CD14-positive monocyte (primary cell): Measurements from ENCODE around the gene ALKBH8. TPM values are rescaled to one million over a fixed set of nuclear protein-coding genes. Genes with fewer than 3 reads are reported as not detected.

ENCODE experiments used
- DNase-seq, 3 donors: peaks; one replicate each; pipeline ENCODE4 v3.0.0-alpha.2; 2011 to 2022
- H2AFZ ChIP-seq: 2 replicates; pipeline ENCODE4 v1.6.0; 2012; ENCODE audit warnings: mild to moderate bottlenecking, low read depth, low read length, inconsistent platforms; ENCODE audit not compliant: insufficient read depth, poor library complexity, severe bottlenecking
- H3K27ac ChIP-seq, 2 donors: 1 replicate in 1 of 2; 2 replicates in 1 of 2; pipeline ENCODE4 v1.5.1; 2012 to 2013; ENCODE audit warnings: low read length in 2 of 2, control low read depth in 1 of 2, inconsistent platforms in 1 of 2, low read depth in 1 of 2, mild to moderate bottlenecking in 1 of 2
- H3K27me3 ChIP-seq, 2 donors: one replicate each; pipeline versions ENCODE4 v1.6.0 to v1.6.1; 2011 to 2013; ENCODE audit warnings: low read length in 2 of 2; ENCODE audit not compliant: control insufficient read depth in 2 of 2, insufficient read depth in 2 of 2
- H3K36me3 ChIP-seq, 2 donors: replicated peaks in 1 of 2; 1 replicate in 1 of 2; 2 replicates in 1 of 2; pipeline versions ENCODE4 v1.5.1 to v1.6.1; 2012 to 2013; ENCODE audit warnings: low read length in 2 of 2, control low read depth in 1 of 2, inconsistent platforms in 1 of 2, mild to moderate bottlenecking in 1 of 2; ENCODE audit not compliant: insufficient read depth in 2 of 2, control insufficient read depth in 1 of 2
- H3K4me1 ChIP-seq, 2 donors: 1 replicate in 1 of 2; 2 replicates in 1 of 2; pipeline versions ENCODE4 v1.5.1 to v1.6.1; 2012 to 2013; ENCODE audit warnings: low read length in 2 of 2, control low read depth in 1 of 2, inconsistent platforms in 1 of 2, mild to moderate bottlenecking in 1 of 2, moderate library complexity in 1 of 2; ENCODE audit not compliant: insufficient read depth in 2 of 2, control insufficient read depth in 1 of 2
- H3K4me2 ChIP-seq: replicated peaks from 2 replicates; pipeline ENCODE3; 2012; ENCODE audit warnings: low read length, moderate library complexity, mild to moderate bottlenecking; ENCODE audit not compliant: poor library complexity, severe bottlenecking; ENCODE audit errors: extremely low read depth
- H3K4me3 ChIP-seq, 3 experiments: fragments of 200-600 bp in 1 of 3; sonication (generic) in 1 of 3; replicated peaks in 1 of 3; 1 replicate in 2 of 3; 2 replicates in 1 of 3; pipeline ENCODE4 v1.5.1; 2011 to 2013; ENCODE audit warnings: low read length in 3 of 3, mild to moderate bottlenecking in 3 of 3, control low read depth in 2 of 3, low read depth in 2 of 3, inconsistent platforms in 1 of 3, moderate library complexity in 1 of 3
- H3K79me2 ChIP-seq: 2 replicates; pipeline ENCODE4 v1.6.0; 2012; ENCODE audit warnings: mild to moderate bottlenecking, control low read depth, inconsistent platforms, low read length, moderate library complexity; ENCODE audit not compliant: insufficient read depth
- H3K9ac ChIP-seq: 2 replicates; pipeline ENCODE4 v1.6.0; 2017; ENCODE audit warnings: low read length, mild to moderate bottlenecking; ENCODE audit not compliant: insufficient read depth, poor library complexity, severe bottlenecking
- H3K9me3 ChIP-seq, 2 donors: replicated peaks in 1 of 2; 1 replicate in 1 of 2; 2 replicates in 1 of 2; pipeline versions ENCODE4 v1.5.1 to v1.6.1; 2012 to 2013; ENCODE audit warnings: low read length in 2 of 2, control low read depth in 1 of 2; ENCODE audit not compliant: control insufficient read depth in 1 of 2, insufficient read depth in 1 of 2
- H4K20me1 ChIP-seq: 2 replicates; pipeline ENCODE4 v1.6.0; 2012; ENCODE audit warnings: mild to moderate bottlenecking, low read length, control low read depth, moderate library complexity; ENCODE audit not compliant: insufficient read depth
- H3K27ac Mint-ChIP-seq, 7 donors: one replicate each; pipeline ENCODE4 v1.8.0; 2020; ENCODE audit warnings: mild to moderate bottlenecking in 7 of 7, mixed read lengths in 7 of 7, moderate library complexity in 6 of 7, inconsistent platforms in 2 of 7
- H3K27me3 Mint-ChIP-seq, 3 donors: one replicate each; pipeline ENCODE4 v1.8.0; 2021 to 2022; ENCODE audit warnings: low read depth in 3 of 3, mild to moderate bottlenecking in 3 of 3, mixed read lengths in 3 of 3, moderate library complexity in 3 of 3, inconsistent platforms in 1 of 3
- H3K36me3 Mint-ChIP-seq, 2 donors: one replicate each; pipeline ENCODE4 v1.8.0; 2020; ENCODE audit warnings: mixed read lengths in 2 of 2, inconsistent platforms in 1 of 2, mild to moderate bottlenecking in 1 of 2
- H3K4me1 Mint-ChIP-seq: one replicate; pipeline ENCODE4 v1.8.0; 2020; ENCODE audit warnings: mild to moderate bottlenecking, mixed read lengths
- H3K4me3 Mint-ChIP-seq, 2 donors: one replicate each; pipeline ENCODE4 v1.8.0; 2020; ENCODE audit warnings: mild to moderate bottlenecking in 2 of 2, mixed read lengths in 2 of 2, moderate library complexity in 1 of 2
- H3K9me3 Mint-ChIP-seq, 7 donors: one replicate each; pipeline ENCODE4 v1.8.0; 2020 to 2022; ENCODE audit warnings: mixed read lengths in 7 of 7, mild to moderate bottlenecking in 6 of 7, moderate library complexity in 6 of 7, inconsistent platforms in 2 of 7
- WGBS: methylation state at CpG from one replicate; pipeline ENCODE4 v1.1.5; 2013; ENCODE audit warnings: missing lambda C conversion rate; ENCODE audit not compliant: insufficient coverage; 5-methylcytosine and 5-hydroxymethylcytosine counted together
- intact Hi-C, 2 donors: fragments of 100-400 bp; cut with micrococcal nuclease; formaldehyde crosslinking; loops; one replicate each; pipeline versions ENCODE4 v1.15.0 to v1.15.1; 2023
- polyA plus RNA-seq, 3 donors: library from polyadenylated mRNA; depleted of rRNA in 1 of 3; unstranded in 2 of 3; stranded (reverse) in 1 of 3; fragments of 300-500 nt in 2 of 3; fragments of >200 nt in 1 of 3; fragmentation: Illumina TruSeq in 2 of 3; gene quantifications; 1 replicate in 2 of 3; 2 replicates in 1 of 3; pipeline ENCODE4 v1.2.3, GENCODE V29; 2012 to 2021
- TF ChIP-seq, protein P1 (sequence below): fragments of 200-600 bp; IDR thresholded peaks from one replicate; pipeline ENCODE4 v1.8.0; 2022; ENCODE audit warnings: antibody characterized with exemption, mild to moderate bottlenecking

ALKBH8 gene
- polyA plus RNA-seq, 3 donors: 0.83 to 2.6 (median 1.8) TPM

DNA sequence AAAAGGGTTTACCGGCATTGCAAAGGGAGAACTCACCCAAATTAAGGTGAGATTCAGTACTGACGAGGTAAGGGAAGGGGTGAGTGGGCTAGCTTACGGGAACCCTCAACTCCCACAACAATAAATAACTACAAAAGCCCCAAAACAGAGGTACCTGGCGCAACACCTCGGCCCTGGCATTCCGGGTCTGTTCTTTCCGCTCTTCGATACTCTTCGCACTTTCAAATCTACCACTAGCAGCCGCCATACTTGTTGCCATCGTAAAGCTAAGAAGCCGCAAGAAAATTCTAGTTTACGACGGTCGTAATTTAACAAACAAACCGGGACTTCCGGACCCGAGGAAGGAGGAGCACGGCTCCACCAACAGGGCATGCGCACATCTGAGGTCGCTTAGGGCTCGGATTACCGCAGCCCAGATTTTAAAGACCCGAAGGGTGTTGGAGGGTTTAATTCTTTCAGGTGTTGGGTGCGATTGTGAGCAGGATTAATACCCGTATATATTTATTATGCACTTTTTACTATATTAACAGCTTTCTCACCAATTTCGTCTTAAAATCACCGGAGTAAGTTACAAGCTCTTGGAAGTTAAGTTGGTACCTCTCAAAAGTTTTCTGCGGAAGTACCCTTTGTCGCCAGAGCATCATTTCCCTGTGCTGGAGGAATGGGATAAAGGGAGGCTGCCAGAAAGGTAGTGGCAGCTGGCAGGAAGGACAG is 107.8 kb downstream of the ALKBH8 start, which contains the start of gene CWF19L2:
CWF19L2 (minus strand) TSS at position 268 of the 714 bp plus-strand sequence; CDS start at position 259, 9 bp downstream.
- WGBS: 0% methylated on average over 9 of the region's 30 CpGs
- Histone ChIP-seq H3K9ac (peak within 1 kb of the TSS; percentile 78), H3K27ac (peak within 1 kb of the TSS; percentile 20 to 81), H3K4me3 (peak within 1 kb of the TSS; percentile 80 to 99 (median 84)), H3K9me3 (no peaks in the 10 kb centered on the region), H3K4me2 (peak within 1 kb of the TSS; percentile 79), H2AFZ (peak within 1 kb of the TSS; percentile 93), H3K36me3 (peaks cover 16 to 17% of the 10 kb centered on the region in 2 donors), H3K27me3 (peaks cover 6 to 13% of the 10 kb centered on the region in 2 donors), H3K4me1 (peaks cover 12 to 14% of the 10 kb centered on the region in 2 donors), H3K79me2 (peaks cover 13% of the 10 kb centered on the region), H4K20me1 (no peaks in the 10 kb centered on the region)
- DNase-seq: peak; percentile 87 to 93 (median 88)
- peak within 1 kb of the TSS; percentile 83 to 90 (median 89) for H3K27ac Mint-ChIP-seq
- intact Hi-C loops: loop anchor here in 1 of 2 donors (10.0 kb wide), 1 partner anchor 387 kb away; no protein-coding TSS in a partner anchor
- TF ChIP-seq, protein P1, sequence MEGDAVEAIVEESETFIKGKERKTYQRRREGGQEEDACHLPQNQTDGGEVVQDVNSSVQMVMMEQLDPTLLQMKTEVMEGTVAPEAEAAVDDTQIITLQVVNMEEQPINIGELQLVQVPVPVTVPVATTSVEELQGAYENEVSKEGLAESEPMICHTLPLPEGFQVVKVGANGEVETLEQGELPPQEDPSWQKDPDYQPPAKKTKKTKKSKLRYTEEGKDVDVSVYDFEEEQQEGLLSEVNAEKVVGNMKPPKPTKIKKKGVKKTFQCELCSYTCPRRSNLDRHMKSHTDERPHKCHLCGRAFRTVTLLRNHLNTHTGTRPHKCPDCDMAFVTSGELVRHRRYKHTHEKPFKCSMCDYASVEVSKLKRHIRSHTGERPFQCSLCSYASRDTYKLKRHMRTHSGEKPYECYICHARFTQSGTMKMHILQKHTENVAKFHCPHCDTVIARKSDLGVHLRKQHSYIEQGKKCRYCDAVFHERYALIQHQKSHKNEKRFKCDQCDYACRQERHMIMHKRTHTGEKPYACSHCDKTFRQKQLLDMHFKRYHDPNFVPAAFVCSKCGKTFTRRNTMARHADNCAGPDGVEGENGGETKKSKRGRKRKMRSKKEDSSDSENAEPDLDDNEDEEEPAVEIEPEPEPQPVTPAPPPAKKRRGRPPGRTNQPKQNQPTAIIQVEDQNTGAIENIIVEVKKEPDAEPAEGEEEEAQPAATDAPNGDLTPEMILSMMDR: no peak
- H3K27me3 Mint-ChIP-seq: peaks cover 0 to 21% (median 9%) of the 10 kb centered on the region in 3 donors
- peaks cover 23 to 26% of the 10 kb centered on the region in 2 donors for H3K36me3 Mint-ChIP-seq
- peak within 1 kb of the TSS; percentile 84 to 97 for H3K4me3 Mint-ChIP-seq
- H3K4me1 Mint-ChIP-seq: peaks cover 14% of the 10 kb centered on the region
- H3K9me3 Mint-ChIP-seq: peaks cover 0 to 4% (median 0%) of the 10 kb centered on the region in 7 donors

DNA sequence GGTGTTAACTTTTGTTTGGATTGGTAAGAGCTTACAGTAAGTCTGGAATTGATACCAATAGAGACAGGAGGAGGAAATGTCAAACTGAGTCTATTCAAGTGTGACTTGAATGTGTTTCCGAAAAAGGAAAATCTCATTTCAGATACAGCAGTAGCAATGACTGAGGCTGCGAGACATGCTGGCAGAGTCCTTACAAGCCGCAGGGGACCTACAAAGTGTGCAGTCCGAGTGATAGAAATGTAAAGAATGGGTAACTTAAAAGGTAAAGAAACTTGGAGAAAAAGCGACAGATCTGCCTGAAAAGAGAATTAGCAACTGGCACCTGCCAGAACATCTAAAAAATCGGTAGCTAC is 108.4 kb downstream of the ALKBH8 start:
- peak overlapping the region; percentile 78 for H3K9ac ChIP-seq
- H3K27ac Mint-ChIP-seq: peak overlapping the region; percentile 83 to 90 (median 89)
- peak overlapping the region; percentile 20 to 81 for H3K27ac ChIP-seq
- no peaks in the 10 kb centered on the region for H3K9me3 ChIP-seq
- peak overlapping the region; percentile 84 to 97 for H3K4me3 Mint-ChIP-seq
- peaks cover 0 to 3% (median 0%) of the 10 kb centered on the region in 7 donors for H3K9me3 Mint-ChIP-seq
- H3K4me3 ChIP-seq: peak overlapping the region; percentile 80 to 99 (median 84)
- peak overlapping the region; percentile 79 for H3K4me2 ChIP-seq
- H3K4me1 ChIP-seq: peaks cover 12 to 14% of the 10 kb centered on the region in 2 donors
- H3K79me2 ChIP-seq: peaks cover 13% of the 10 kb centered on the region
- TF ChIP-seq, protein P1: no peak
- WGBS: 0% methylated on average over 5 of the region's 6 CpGs
- no peaks in the 10 kb centered on the region for H4K20me1 ChIP-seq
- H3K4me1 Mint-ChIP-seq: peaks cover 14% of the 10 kb centered on the region
- peaks cover 18 to 22% of the 10 kb centered on the region in 2 donors for H3K36me3 ChIP-seq
- H3K27me3 ChIP-seq: peaks cover 6 to 13% of the 10 kb centered on the region in 2 donors
- peak in 1 of 3 donors; percentile 3 for DNase-seq
- H2AFZ ChIP-seq: peak overlapping the region; percentile 93
- intact Hi-C loops: loop anchor here in 1 of 2 donors (10.0 kb wide), 1 partner anchor 388 kb away; no protein-coding TSS in a partner anchor
- peaks cover 27 to 32% of the 10 kb centered on the region in 2 donors for H3K36me3 Mint-ChIP-seq
- H3K27me3 Mint-ChIP-seq: peaks cover 0 to 16% (median 8%) of the 10 kb centered on the region in 3 donors
